Testis (tissue), 2 donors: ENCODE measurements around the gene OAS1.
"Not testable (repeated sequence)": the region's sequence is repeated elsewhere in the genome, so short reads cannot be mapped to it uniquely, and the experiment has no call there.

Source experiments
- CTCF ChIP-seq, 3 experiments: fragments of 450-650 bp in 2 of 3; fragments of 200-600 bp in 1 of 3; sonication (generic) in 1 of 3; IDR thresholded peaks; one replicate each; pipeline ENCODE4 v1.5.1; 2016 to 2019; ENCODE audit warnings: antibody characterized with exemption in 3 of 3, mild to moderate bottlenecking in 2 of 3, moderate library complexity in 1 of 3
- POLR2A ChIP-seq: fragments of 450-650 bp; IDR thresholded peaks from one replicate; pipeline ENCODE4 v1.6.1; 2017; ENCODE audit warnings: antibody characterized with exemption, mild to moderate bottlenecking, moderate library complexity

DNA sequence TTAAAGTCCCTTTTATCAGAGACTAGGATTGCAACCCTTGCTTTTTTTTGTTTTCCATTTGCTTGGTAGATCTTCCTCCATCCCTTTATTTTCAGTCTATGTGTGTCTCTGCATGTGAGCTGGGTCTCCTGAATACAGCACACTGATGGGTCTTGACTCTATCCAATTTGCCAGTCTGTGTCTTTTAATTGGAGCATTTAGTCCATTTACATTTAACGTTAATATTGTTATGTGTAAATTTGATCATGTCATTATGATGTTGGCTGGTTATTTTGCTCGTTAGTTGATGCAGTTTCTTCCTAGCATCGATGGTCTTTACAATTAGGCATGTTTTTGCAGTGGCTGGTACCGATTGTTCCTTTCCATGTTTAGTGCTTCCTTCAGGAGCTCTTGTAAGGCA, 50.4 kb downstream of the OAS1 start:
- TF ChIP-seq CTCF (IDR thresholded peaks at IDR 0.05); POLR2A: not testable (repeated sequence)
